Testis (tissue), 3 donors: ENCODE data around the gene GBE1. TPM values are rescaled to one million over a fixed set of nuclear protein-coding genes. Genes with fewer than 3 reads are reported as not detected.
"Not testable (repeated sequence)": the region's sequence is repeated elsewhere in the genome, so short reads cannot be mapped to it uniquely, and the experiment has no call there.

Experiments
- DNase-seq: peaks from one replicate; pipeline ENCODE4 v3.0.0-alpha.2; 2019
- H3K27ac ChIP-seq, 2 donors: fragments of 200-600 bp; sonication (generic); one replicate each; pipeline ENCODE4 v1.5.1; 2019
- H3K27me3 ChIP-seq: fragments of 200-600 bp; sonication (generic); one replicate; pipeline ENCODE4 v1.5.1; 2019
- H3K36me3 ChIP-seq: fragments of 200-600 bp; sonication (generic); one replicate; pipeline ENCODE4 v1.5.1; 2017; ENCODE audit warnings: low read depth; ENCODE audit errors: missing control alignments
- H3K4me1 ChIP-seq: fragments of 200-600 bp; sonication (generic); one replicate; pipeline ENCODE4 v1.5.1; 2019
- H3K4me3 ChIP-seq, 2 donors: fragments of 200-600 bp; sonication (generic); one replicate each; pipeline ENCODE4 v1.5.1; 2017 to 2019
- H3K9me3 ChIP-seq: fragments of 200-600 bp; sonication (generic); one replicate; pipeline ENCODE4 v1.5.1; 2017
- POLR2A ChIP-seq: fragments of 450-650 bp; IDR thresholded peaks from one replicate; pipeline ENCODE4 v1.6.1; 2017; ENCODE audit warnings: antibody characterized with exemption, mild to moderate bottlenecking, moderate library complexity
- WGBS, 2 donors: methylation state at CpG; one replicate each; pipeline ENCODE4 v1.1.5; 2018; 5-methylcytosine and 5-hydroxymethylcytosine counted together
- intact Hi-C: fragments of 100-400 bp; cut with DNase I; formaldehyde crosslinking; loops from one replicate; pipeline ENCODE4 v1.15.1; 2023; ENCODE audit warnings: low total_unique reads
- polyA plus RNA-seq: library from polyadenylated mRNA; stranded (reverse); fragments of 350-450 nt; fragmentation: Illumina TruSeq; extraction: RNeasy Lipid Tissue Mini Kit (QIAGEN cat#74804); gene quantifications from one replicate; pipeline ENCODE4 v1.2.3, GENCODE V29; 2014; ENCODE audit warnings: low read depth, low replicate concordance; ENCODE audit not compliant: insufficient read depth
- total RNA-seq, 2 donors: library from RNA; depleted of rRNA; stranded (reverse); fragments of >200 nt; gene quantifications; one replicate each; pipeline ENCODE4 v1.2.3, GENCODE V29; 2016
- TF ChIP-seq, protein P1 (sequence below), 3 experiments: fragments of 450-650 bp in 2 of 3; fragments of 200-600 bp in 1 of 3; sonication (generic) in 1 of 3; IDR thresholded peaks; one replicate each; pipeline ENCODE4 v1.5.1; 2016 to 2019; ENCODE audit warnings: antibody characterized with exemption in 3 of 3, mild to moderate bottlenecking in 2 of 3, moderate library complexity in 1 of 3

The GBE1 gene
- total and polyA plus RNA-seq, 3 donors from 2014 or later: 14.1 to 23.5 (median 19.4) TPM

DNA sequence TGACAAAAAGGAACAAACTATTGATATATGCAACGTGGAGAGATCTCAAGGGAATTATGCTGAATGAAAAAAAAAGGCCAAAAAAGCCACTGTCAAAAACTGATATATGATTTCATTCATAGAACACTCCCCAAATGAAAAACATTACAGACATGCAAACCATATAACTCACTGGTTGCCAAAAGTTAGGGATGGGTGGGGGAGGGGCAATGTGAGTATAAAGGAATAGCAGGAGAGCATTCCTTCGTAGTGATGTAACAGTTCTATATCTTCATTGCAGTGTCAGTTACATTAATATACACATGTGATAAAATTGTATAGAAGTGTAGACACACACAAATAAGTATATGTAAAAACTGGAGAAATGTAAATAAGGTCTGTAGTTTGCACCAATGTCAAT, 12.2 kb downstream of the GBE1 start:
- intact Hi-C loops: no loop called here
- Histone ChIP-seq H3K27ac (no peak overlapping the region), H3K27me3 (no peaks in the 10 kb centered on the region), H3K9me3 (no peaks in the 10 kb centered on the region), H3K4me3 (no peak overlapping the region), H3K4me1 (peaks cover 7% of the 10 kb centered on the region), H3K36me3 (no peaks in the 10 kb centered on the region)
- 80 to 81% methylated on average over 2 of the region's 2 CpGs for WGBS, 2 donors
- DNase-seq: no peak
- no peak for TF ChIP-seq POLR2A
- TF ChIP-seq, protein P1, sequence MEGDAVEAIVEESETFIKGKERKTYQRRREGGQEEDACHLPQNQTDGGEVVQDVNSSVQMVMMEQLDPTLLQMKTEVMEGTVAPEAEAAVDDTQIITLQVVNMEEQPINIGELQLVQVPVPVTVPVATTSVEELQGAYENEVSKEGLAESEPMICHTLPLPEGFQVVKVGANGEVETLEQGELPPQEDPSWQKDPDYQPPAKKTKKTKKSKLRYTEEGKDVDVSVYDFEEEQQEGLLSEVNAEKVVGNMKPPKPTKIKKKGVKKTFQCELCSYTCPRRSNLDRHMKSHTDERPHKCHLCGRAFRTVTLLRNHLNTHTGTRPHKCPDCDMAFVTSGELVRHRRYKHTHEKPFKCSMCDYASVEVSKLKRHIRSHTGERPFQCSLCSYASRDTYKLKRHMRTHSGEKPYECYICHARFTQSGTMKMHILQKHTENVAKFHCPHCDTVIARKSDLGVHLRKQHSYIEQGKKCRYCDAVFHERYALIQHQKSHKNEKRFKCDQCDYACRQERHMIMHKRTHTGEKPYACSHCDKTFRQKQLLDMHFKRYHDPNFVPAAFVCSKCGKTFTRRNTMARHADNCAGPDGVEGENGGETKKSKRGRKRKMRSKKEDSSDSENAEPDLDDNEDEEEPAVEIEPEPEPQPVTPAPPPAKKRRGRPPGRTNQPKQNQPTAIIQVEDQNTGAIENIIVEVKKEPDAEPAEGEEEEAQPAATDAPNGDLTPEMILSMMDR (IDR thresholded peaks at IDR 0.05): no peak

DNA sequence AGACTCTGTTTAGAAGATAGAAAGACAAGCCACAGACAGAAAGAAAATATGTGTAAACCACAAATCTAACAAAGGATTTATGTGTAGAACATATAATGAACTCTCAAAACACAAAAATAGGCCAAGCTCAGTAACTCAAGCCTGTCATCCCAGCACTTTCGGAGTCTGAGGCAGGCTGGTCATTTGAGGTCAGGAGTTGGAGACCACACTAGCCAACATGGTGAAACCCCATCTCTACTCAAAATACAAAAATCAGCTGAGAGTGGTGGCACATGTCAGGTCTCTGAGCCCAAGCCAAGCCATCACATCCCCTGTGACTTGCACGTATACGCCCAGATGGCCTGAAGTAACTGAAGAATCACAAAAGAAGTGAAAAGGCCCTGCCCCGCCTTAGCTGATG, 14.2 kb downstream of the GBE1 start:
- intact Hi-C loops, H3K9me3 ChIP-seq, H3K27ac ChIP-seq, H3K4me3 ChIP-seq, DNase-seq, H3K36me3 ChIP-seq, H3K27me3 ChIP-seq: not testable (repeated sequence)
- peaks cover 23% of the 10 kb centered on the region for H3K4me1 ChIP-seq
- 70 to 78% methylated on average over 4 of the region's 4 CpGs for WGBS, 2 donors

DNA sequence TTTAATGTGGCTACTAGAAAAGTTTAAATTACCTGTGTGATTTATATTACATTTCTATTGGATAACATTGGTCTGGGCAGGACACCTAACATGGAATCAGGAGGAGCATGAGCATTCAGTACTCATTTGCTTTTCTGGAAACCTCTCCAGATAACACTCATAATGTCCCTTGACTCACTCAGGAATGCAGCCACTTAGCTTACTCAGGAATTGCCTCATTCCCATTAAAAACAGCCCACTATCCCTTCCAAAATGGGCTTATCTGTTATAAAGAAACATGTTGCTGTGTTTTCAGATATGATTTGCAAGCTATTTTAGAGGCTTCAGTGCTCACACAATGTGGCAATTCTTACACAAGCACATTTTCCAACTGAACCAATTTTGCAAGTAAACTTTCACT, 17.1 kb downstream of the GBE1 start:
- intact Hi-C loops: no loop called here
- no peaks in the 10 kb centered on the region for H3K27me3 ChIP-seq
- H3K4me1 ChIP-seq: peaks cover 23% of the 10 kb centered on the region
- peak overlapping the region; percentile 72 to 80 for H3K27ac ChIP-seq
- peak; percentile 46 for DNase-seq
- no peaks in the 10 kb centered on the region for H3K9me3 ChIP-seq
- no peak for TF ChIP-seq POLR2A
- H3K4me3 ChIP-seq: no peak overlapping the region
- H3K36me3 ChIP-seq: no peaks in the 10 kb centered on the region

DNA sequence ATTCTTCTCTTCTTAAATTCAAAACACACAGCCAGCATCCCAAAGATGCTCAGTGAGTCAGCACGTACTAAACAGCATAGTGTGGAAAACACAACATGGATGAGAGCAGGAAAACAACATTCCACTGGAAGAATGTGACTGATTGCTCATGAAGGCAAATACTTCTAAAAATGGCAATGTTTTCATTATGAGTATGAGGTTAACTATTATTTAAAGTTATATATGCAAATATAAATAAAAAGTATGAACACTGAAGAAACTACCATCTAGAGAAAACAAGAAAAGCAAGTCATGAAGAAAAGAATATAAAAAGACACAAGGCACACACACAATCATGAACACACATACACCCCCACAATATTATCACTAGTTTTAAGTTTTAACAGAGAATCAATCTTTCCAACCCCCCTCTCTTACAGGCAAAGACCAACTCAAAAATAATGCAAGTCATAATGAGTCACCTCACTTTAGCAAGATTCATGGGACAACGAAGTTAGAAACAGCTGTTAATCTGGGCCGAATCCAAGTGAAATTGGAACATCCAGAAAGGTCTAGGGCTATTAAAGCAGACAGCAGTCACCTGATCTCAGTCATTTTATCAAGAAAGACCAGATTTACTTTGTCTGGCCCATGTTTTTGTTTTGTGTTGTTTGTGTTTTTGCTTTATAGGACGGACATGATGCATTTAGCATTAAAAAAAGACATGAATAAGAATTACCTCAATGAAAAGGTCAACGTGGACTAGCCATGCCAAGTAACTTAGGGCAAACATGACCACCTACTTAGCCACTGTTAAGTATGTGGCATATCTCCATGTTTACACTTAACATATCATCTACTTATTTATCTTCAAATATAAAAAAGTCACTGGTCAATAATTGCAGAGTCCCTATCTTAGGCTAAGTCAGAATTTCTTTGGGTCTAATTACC, 18.1 kb downstream of the GBE1 start:
- intact Hi-C loops: no loop called here
- Histone ChIP-seq H3K4me3 (no peak overlapping the region), H3K27me3 (no peaks in the 10 kb centered on the region), H3K9me3 (no peaks in the 10 kb centered on the region), H3K4me1 (peaks cover 23% of the 10 kb centered on the region), H3K36me3 (no peaks in the 10 kb centered on the region), H3K27ac (peak overlapping the region; percentile 72 to 80)
- TF ChIP-seq POLR2A: no peak
- TF ChIP-seq, protein P1 (IDR thresholded peaks at IDR 0.05): no peak
- 60 to 67% methylated on average over 5 of the region's 5 CpGs for WGBS, 2 donors
- no peak for DNase-seq

DNA sequence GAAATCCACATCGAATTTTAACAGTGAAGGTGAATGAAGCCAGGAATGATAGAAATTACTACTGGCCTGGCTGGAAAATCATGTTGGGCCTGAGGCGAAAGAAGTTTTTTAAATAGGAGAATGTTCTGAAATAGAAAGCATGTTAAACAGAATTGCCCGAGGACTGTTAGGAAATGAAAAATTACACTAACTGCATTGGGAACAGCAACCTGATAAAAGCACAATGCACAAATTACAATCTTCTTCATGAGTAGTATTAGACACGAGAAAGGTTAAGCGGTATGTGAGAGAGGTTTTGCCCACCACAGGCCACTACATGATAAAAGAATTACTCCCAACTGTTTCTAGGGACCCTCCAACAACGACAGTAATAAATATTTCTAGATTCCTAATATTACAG, 18.9 kb downstream of the GBE1 start:
- DNase-seq: no peak
- Histone ChIP-seq H3K27ac (peak overlapping the region in 1 of 2 donors; percentile 80), H3K36me3 (no peaks in the 10 kb centered on the region), H3K9me3 (no peaks in the 10 kb centered on the region), H3K4me1 (peaks cover 23% of the 10 kb centered on the region), H3K27me3 (no peaks in the 10 kb centered on the region), H3K4me3 (no peak overlapping the region)
- intact Hi-C loops: no loop called here
- 63 to 70% methylated on average over 6 of the region's 6 CpGs for WGBS, 2 donors
- TF ChIP-seq, protein P1 (IDR thresholded peaks at IDR 0.05): no peak
- TF ChIP-seq POLR2A: no peak

DNA sequence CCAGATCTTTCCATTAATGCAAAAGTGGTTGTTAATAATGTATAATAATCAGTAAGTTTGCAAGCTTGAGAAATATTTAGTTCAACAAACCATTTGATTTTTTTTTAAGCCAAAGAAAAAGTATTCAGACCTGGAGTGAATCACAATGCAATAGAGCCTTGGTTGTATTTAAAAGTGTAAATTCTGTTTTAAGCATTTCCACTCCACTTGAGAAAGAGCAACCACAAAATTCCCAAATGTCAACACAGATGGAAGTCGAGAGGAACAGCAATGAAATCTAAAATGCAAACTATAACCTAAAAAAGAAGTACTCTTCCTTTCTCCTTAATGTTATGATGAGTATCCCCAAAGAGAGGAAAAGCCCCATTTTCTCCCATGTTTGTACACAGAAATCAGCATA, 20.2 kb downstream of the GBE1 start:
- no peak for DNase-seq
- no peaks in the 10 kb centered on the region for H3K36me3 ChIP-seq
- H3K27me3 ChIP-seq: no peaks in the 10 kb centered on the region
- H3K27ac ChIP-seq: no peak overlapping the region
- intact Hi-C loops: no loop called here
- peaks cover 23% of the 10 kb centered on the region for H3K4me1 ChIP-seq
- H3K4me3 ChIP-seq: no peak overlapping the region
- no peak for TF ChIP-seq POLR2A
- TF ChIP-seq, protein P1 (IDR thresholded peaks at IDR 0.05): no peak
- no peaks in the 10 kb centered on the region for H3K9me3 ChIP-seq
- 71 to 82% methylated on average over 1 of the region's 1 CpG for WGBS, 2 donors
